HEK293T (cell line): ENCODE data around the gene ITSN1.

ENCODE experiments used
- CTCF ChIA-PET: fragments of 350-600 bp; formaldehyde crosslinking; extraction: SDS; loops from one replicate; lab custom pipeline; 2021; ENCODE audit warnings: antibody characterized with exemption, inconsistent platforms; lab: Yijun Ruan, JAX
- POLR2A ChIA-PET: fragments of 350-600 bp; formaldehyde crosslinking; extraction: SDS; loops from one replicate; lab custom pipeline; 2020; ENCODE audit warnings: antibody characterized with exemption, inconsistent platforms; lab: Yijun Ruan, JAX
- DNase-seq: peaks from one replicate; pipeline ENCODE4 v3.0.0; 2012; ENCODE audit warnings: mixed read lengths; ENCODE audit errors: extremely low spot score
- ARNT ChIP-seq: fragments of 450-650 bp; IDR thresholded peaks from 2 replicates; pipeline ENCODE4 v1.6.1; 2017; ENCODE audit warnings: mild to moderate bottlenecking
- BHLHE40 ChIP-seq: fragments of 450-650 bp; IDR thresholded peaks from 2 replicates; pipeline ENCODE4 v1.6.1; 2016; ENCODE audit warnings: mild to moderate bottlenecking, moderate library complexity, borderline replicate concordance
- CTBP1 ChIP-seq: fragments of 450-650 bp; IDR thresholded peaks from 2 replicates; pipeline ENCODE4 v1.6.1; 2016; ENCODE audit warnings: borderline replicate concordance
- ELF4 ChIP-seq: fragments of 450-650 bp; IDR thresholded peaks from 2 replicates; pipeline ENCODE4 v1.6.1; 2017; ENCODE audit warnings: antibody characterized with exemption
- FOXA1 ChIP-seq: fragments of 450-650 bp; IDR thresholded peaks from 2 replicates; pipeline ENCODE4 v1.6.1; 2016; ENCODE audit warnings: mild to moderate bottlenecking
- FOXK2 ChIP-seq: fragments of 450-650 bp; IDR thresholded peaks from 2 replicates; pipeline ENCODE4 v1.6.1; 2016; ENCODE audit warnings: mild to moderate bottlenecking
- FOXM1 ChIP-seq: fragments of 450-650 bp; IDR thresholded peaks from 2 replicates; pipeline ENCODE4 v1.6.1; 2017; ENCODE audit warnings: mild to moderate bottlenecking, borderline replicate concordance
- HDGF ChIP-seq: fragments of 450-650 bp; IDR thresholded peaks from 2 replicates; pipeline ENCODE4 v1.6.1; 2017; ENCODE audit warnings: antibody characterized with exemption, borderline replicate concordance
- L3MBTL2 ChIP-seq: fragments of 450-650 bp; conservative IDR thresholded peaks from 2 replicates; pipeline ENCODE4 v1.6.1; 2016; ENCODE audit warnings: mild to moderate bottlenecking
- LEF1 ChIP-seq: fragments of 450-650 bp; IDR thresholded peaks from 2 replicates; pipeline ENCODE4 v1.6.1; 2017; ENCODE audit warnings: mild to moderate bottlenecking, borderline replicate concordance
- NFRKB ChIP-seq: fragments of 450-650 bp; IDR thresholded peaks from 2 replicates; pipeline ENCODE4 v1.6.1; 2016; ENCODE audit warnings: mild to moderate bottlenecking, moderate library complexity
- PKNOX1 ChIP-seq: fragments of 450-650 bp; IDR thresholded peaks from 2 replicates; pipeline ENCODE4 v1.6.1; 2016
- SP1 ChIP-seq: fragments of 450-650 bp; IDR thresholded peaks from 2 replicates; pipeline ENCODE4 v1.6.1; 2017
- SUZ12 ChIP-seq: fragments of 450-650 bp; IDR thresholded peaks from 2 replicates; pipeline ENCODE4 v1.6.1; 2016; ENCODE audit warnings: mild to moderate bottlenecking
- TARDBP ChIP-seq: fragments of 450-650 bp; IDR thresholded peaks from 2 replicates; pipeline ENCODE4 v1.6.1; 2016
- ZNF384 ChIP-seq: fragments of 450-650 bp; IDR thresholded peaks from 2 replicates; pipeline ENCODE4 v1.6.1; 2016

The ITSN1 gene

GRCh38 chr21:33839806-33840205 is 197.5 kb downstream of the ITSN1 start:
- no peak for TF ChIP-seq SUZ12
- TF ChIP-seq BHLHE40: no peak
- no peak for TF ChIP-seq CTBP1
- no peak for TF ChIP-seq HDGF
- ChIA-PET CTCF (no interaction called here), POLR2A (no interaction called here)
- no peak for DNase-seq

GRCh38 chr21:33840771-33841170 is 198.5 kb downstream of the ITSN1 start:
- TF ChIP-seq SP1 (no peak), ZNF384 (no peak), NFRKB (no peak), TARDBP (no peak), BHLHE40 (no peak), FOXM1 (no peak), FOXK2 (no peak), HDGF (no peak), CTBP1 (no peak), ELF4 (no peak), PKNOX1 (no peak), FOXA1 (no peak), SUZ12 (no peak), L3MBTL2 (no peak), LEF1 (no peak), ARNT (no peak)
- ChIA-PET CTCF (interaction anchor here (1.1 kb wide), 1 partner anchor 54 kb away, joined by 3 read pairs; no protein-coding TSS in a partner anchor), POLR2A (no interaction called here)
- no peak for DNase-seq

- TF ChIP-seq PKNOX1: no peak
- no peak for TF ChIP-seq SP1
- no peak for TF ChIP-seq FOXA1
- TF ChIP-seq L3MBTL2: no peak
- no peak for TF ChIP-seq BHLHE40
- TF ChIP-seq TARDBP: no peak
- no peak for TF ChIP-seq HDGF
- no peak for TF ChIP-seq ZNF384
- no peak for TF ChIP-seq LEF1
- TF ChIP-seq FOXM1: no peak
- TF ChIP-seq ELF4: no peak
- no peak for TF ChIP-seq ARNT
- TF ChIP-seq FOXK2: no peak
- no peak for TF ChIP-seq SUZ12
- no peak for TF ChIP-seq NFRKB
- no peak for TF ChIP-seq CTBP1
- ChIA-PET POLR2A (no interaction called here), CTCF (no interaction called here)
- DNase-seq: no peak
These were observed 199.3 kb downstream of the ITSN1 start for GRCh38 chr21:33841561-33841960.

- CTCF ChIA-PET: interaction anchor here (0.6 kb wide), 1 partner anchor 191 kb away, joined by 8 read pairs; no protein-coding TSS in a partner anchor
- POLR2A ChIA-PET: no interaction called here
- DNase-seq: no peak
- TF ChIP-seq PKNOX1 (no peak), FOXA1 (no peak)
These were observed 200.9 kb downstream of the ITSN1 start for GRCh38 chr21:33843216-33843615.

GRCh38 chr21:33844104-33844889 is 202.0 kb downstream of the ITSN1 start:
- CTCF ChIA-PET: no interaction called here

GRCh38 chr21:33844890-33845205 is 202.5 kb downstream of the ITSN1 start:
- ChIA-PET CTCF (no interaction called here), POLR2A (no interaction called here)
- no peak for TF ChIP-seq SP1
- no peak for TF ChIP-seq LEF1
- TF ChIP-seq ELF4: no peak
- TF ChIP-seq FOXM1: no peak
- no peak for TF ChIP-seq FOXK2
- no peak for TF ChIP-seq CTBP1
- TF ChIP-seq FOXA1: no peak
- TF ChIP-seq SUZ12: no peak
- no peak for TF ChIP-seq ARNT
- DNase-seq: no peak

More at GRCh38 chr21:33844104-33844889, 202.0 kb downstream of the ITSN1 start:
- no peak for DNase-seq
- POLR2A ChIA-PET: no interaction called here
- TF ChIP-seq FOXM1: no peak
- TF ChIP-seq NFRKB: no peak
- TF ChIP-seq PKNOX1: no peak
- TF ChIP-seq CTBP1: no peak
